GM15510 (cell line): Measurements from ENCODE around the gene PRKAG2.

ENCODE experiments used
- POLR2A ChIP-seq: IDR thresholded peaks from 3 replicates; pipeline ENCODE4 v1.6.1; 2011; ENCODE audit warnings: borderline replicate concordance; ENCODE audit not compliant: insufficient read length; ENCODE audit errors: extremely low read depth

The PRKAG2 gene

GRCh38 chr7:151741585-151741984 lies 135.3 kb downstream of the PRKAG2 start:
- TF ChIP-seq POLR2A, result no peak

- no peak for TF ChIP-seq POLR2A
Observed at GRCh38 chr7:151740081-151740851, 136.6 kb downstream of the PRKAG2 start.

GRCh38 chr7:151738925-151739324 lies 138.0 kb downstream of the PRKAG2 start:
- TF ChIP-seq POLR2A, result no peak

- no peak for TF ChIP-seq POLR2A
Observed at GRCh38 chr7:151736403-151736909, 140.5 kb downstream of the PRKAG2 start.

GRCh38 chr7:151735851-151736402 lies 141.0 kb downstream of the PRKAG2 start:
- no peak for TF ChIP-seq POLR2A

GRCh38 chr7:151735186-151735850 lies 141.6 kb downstream of the PRKAG2 start:
- TF ChIP-seq POLR2A, result no peak

- TF ChIP-seq POLR2A, result no peak
Observed at GRCh38 chr7:151732834-151733592, 143.9 kb downstream of the PRKAG2 start.

GRCh38 chr7:151732292-151732691 lies 144.6 kb downstream of the PRKAG2 start:
- TF ChIP-seq POLR2A, result no peak

GRCh38 chr7:151731022-151731441 lies 145.9 kb downstream of the PRKAG2 start:
- no peak for TF ChIP-seq POLR2A

- no peak for TF ChIP-seq POLR2A
Observed at GRCh38 chr7:151730591-151730990, 146.3 kb downstream of the PRKAG2 start.

- no peak for TF ChIP-seq POLR2A
Observed at GRCh38 chr7:151729521-151729921, 147.4 kb downstream of the PRKAG2 start.

- TF ChIP-seq POLR2A, result no peak
Observed at GRCh38 chr7:151728746-151729145, 148.2 kb downstream of the PRKAG2 start.

- TF ChIP-seq POLR2A, result no peak
Observed at GRCh38 chr7:151728286-151728660, 148.6 kb downstream of the PRKAG2 start.

GRCh38 chr7:151727579-151728285 lies 149.2 kb downstream of the PRKAG2 start:
- no peak for TF ChIP-seq POLR2A

- no peak for TF ChIP-seq POLR2A
Observed at GRCh38 chr7:151726652-151727578, 150.0 kb downstream of the PRKAG2 start.
